GM21723 (cell line): ENCODE results near the gene DCAF12.
"Not testable (repeated sequence)": the region's sequence is repeated elsewhere in the genome, so short reads cannot be mapped to it uniquely, and the experiment has no call there.

Source experiments
- ATAC-seq: cut with Tn5 transposase; IDR thresholded peaks from one replicate; pipeline ENCODE4 v1.9.1; 2021; ENCODE audit warnings: mild to moderate bottlenecking, moderate library complexity; ENCODE audit not compliant: unreplicated experiment

The DCAF12 gene

GRCh38 chr9:34072410-34072809 is 54.1 kb downstream of the DCAF12 start:
- ATAC-seq = no peak

GRCh38 chr9:34070606-34071324 is 55.7 kb downstream of the DCAF12 start:
- ATAC-seq = no peak

- ATAC-seq = no peak
These were observed 56.7 kb downstream of the DCAF12 start for GRCh38 chr9:34069831-34070230.

GRCh38 chr9:34065541-34065940 is 61.0 kb downstream of the DCAF12 start:
- no peak for ATAC-seq

GRCh38 chr9:34059954-34060353 is 66.5 kb downstream of the DCAF12 start:
- ATAC-seq = no peak

- no peak for ATAC-seq
These were observed 67.2 kb downstream of the DCAF12 start for GRCh38 chr9:34059281-34059680.

GRCh38 chr9:34049630-34050384 is 76.7 kb downstream of the DCAF12 start:
- ATAC-seq = no peak

GRCh38 chr9:34048727-34049629 is 77.5 kb downstream of the DCAF12 start, which contains the start of gene UBAP2:
Gene UBAP2, minus strand, starts transcription at chr9:34048887. Its CDS starts 31,739 bp downstream, at chr9:34017148.
- ATAC-seq = peak; percentile 74

- peak; percentile 39 for ATAC-seq
These were observed 78.4 kb downstream of the DCAF12 start for GRCh38 chr9:34047864-34048726.

- no peak for ATAC-seq
These were observed 79.6 kb downstream of the DCAF12 start for GRCh38 chr9:34046784-34047379.

- no peak for ATAC-seq
These were observed 80.6 kb downstream of the DCAF12 start for GRCh38 chr9:34045903-34046302.

- ATAC-seq = not testable (repeated sequence)
These were observed 84.4 kb downstream of the DCAF12 start for GRCh38 chr9:34042074-34042473.

- ATAC-seq = not testable (repeated sequence)
These were observed 87.6 kb downstream of the DCAF12 start for GRCh38 chr9:34038851-34039250.

- ATAC-seq = no peak
These were observed 88.9 kb downstream of the DCAF12 start for GRCh38 chr9:34037626-34038025.

- ATAC-seq = no peak
These were observed 89.9 kb downstream of the DCAF12 start for GRCh38 chr9:34036625-34037024.
